SK-N-MC (cell line): Measurements from ENCODE around the gene SHANK3.

Source experiments
- FOXP2 ChIP-seq: optimal IDR thresholded peaks from 2 replicates; pipeline ENCODE3; 2011; ENCODE audit warnings: mild to moderate bottlenecking, moderate library complexity; ENCODE audit not compliant: insufficient read depth; ENCODE audit errors: extremely low read length, control extremely low read depth
- POLR2AphosphoS5 ChIP-seq: IDR thresholded peaks from 2 replicates; pipeline ENCODE4 v1.6.1; 2012; ENCODE audit warnings: mild to moderate bottlenecking, low read depth, low read length, borderline replicate concordance

DNA sequence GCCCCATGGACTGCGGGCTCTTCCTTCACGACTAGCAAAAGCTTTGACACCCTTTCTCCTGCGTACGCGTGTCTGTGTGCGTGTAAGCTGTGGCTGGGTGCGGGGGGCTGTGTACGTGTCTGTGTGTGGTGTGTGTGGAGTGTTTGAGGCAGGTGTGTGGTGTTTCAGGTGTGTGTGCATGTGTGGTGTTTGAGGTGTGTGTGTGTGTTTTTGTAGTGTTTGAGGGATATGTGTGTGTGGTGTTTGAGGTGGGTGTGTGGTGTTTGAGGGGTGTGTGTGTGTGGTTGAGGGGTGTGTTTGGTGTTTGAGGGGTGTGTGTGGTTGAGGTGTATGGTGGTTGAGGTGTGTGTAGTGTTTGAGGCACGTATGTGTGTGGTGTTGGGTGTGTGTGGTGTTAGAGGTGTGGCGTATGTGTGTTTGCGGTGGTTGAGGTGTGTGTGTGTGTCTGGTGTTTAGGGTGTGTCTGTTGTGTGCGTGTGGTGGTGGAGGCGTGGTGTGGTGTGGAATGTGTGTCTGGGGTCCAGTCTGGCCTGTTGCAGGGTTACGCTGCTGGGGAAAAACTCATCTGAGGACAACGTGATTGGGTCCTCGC is 44.0 kb upstream of the SHANK3 start:
- no peak for TF ChIP-seq POLR2AphosphoS5
- no peak for TF ChIP-seq FOXP2
